ENCODE data around the gene TRIM34.

DNA sequence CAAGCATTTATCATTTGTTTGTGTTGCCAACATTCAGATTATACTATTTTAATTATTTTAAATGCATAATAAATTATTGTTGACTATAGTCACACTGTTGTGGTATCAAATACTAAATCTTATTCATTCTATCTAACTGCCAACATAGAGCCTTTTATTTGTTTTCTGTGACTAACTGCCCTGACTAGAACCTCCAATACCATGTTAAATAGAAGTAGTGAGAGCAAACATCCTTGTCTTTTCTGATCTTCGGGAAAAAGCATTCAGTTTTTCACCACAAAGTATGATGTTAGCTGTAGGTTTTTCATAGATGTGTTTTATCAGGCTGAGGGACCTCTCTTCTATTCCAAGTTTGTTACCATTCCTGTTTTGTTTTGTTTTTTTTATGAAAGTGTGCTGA lies 15.2 kb downstream of the TRIM34 start:
- TF ChIP-seq POLR2AphosphoS5 (IDR thresholded peaks at IDR 0.05) (no peak), CTCF (IDR thresholded peaks at IDR 0.05) (no peak)
